ENCODE results near the gene APOL1.
"Not testable (repeated sequence)": the region's sequence is repeated elsewhere in the genome, so short reads cannot be mapped to it uniquely, and the experiment has no call there.

DNA sequence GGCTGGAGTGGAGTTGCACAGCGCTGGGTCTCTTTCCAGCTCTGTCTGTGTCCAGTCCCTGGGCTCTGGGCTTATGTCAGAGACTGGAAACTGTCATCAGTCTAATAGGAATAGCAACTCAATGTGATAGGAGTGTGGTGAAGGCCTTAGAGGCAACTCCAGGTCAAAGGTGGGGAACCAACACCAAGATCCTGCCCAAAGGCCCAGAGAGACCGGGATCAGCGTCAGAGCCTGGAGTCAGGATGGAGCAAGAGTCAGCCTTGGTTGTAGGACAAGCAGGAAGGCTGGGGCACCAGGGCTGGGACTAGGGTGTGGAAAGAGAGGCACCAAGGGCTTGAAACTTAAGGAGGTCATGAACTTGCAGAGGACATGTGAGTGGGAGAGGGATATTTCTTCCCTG is 9.4 kb downstream of the APOL1 start:
- TF ChIP-seq CTCF (IDR thresholded peaks at IDR 0.05; ENCODE audit: borderline replicate concordance, extremely low read depth, low read length, poor library complexity, severe bottlenecking); EZH2 (IDR thresholded peaks at IDR 0.05; ENCODE audit: borderline replicate concordance, low read depth, low read length, severe bottlenecking): not testable (repeated sequence)
